ENCODE data around the gene SH3PXD2A. TPM values are rescaled to one million over a fixed set of nuclear protein-coding genes. Genes with fewer than 3 reads are reported as not detected.

The SH3PXD2A gene
- total RNA-seq, 2 experiments from 2014 or later, result 12.4 to 14.5 TPM

DNA sequence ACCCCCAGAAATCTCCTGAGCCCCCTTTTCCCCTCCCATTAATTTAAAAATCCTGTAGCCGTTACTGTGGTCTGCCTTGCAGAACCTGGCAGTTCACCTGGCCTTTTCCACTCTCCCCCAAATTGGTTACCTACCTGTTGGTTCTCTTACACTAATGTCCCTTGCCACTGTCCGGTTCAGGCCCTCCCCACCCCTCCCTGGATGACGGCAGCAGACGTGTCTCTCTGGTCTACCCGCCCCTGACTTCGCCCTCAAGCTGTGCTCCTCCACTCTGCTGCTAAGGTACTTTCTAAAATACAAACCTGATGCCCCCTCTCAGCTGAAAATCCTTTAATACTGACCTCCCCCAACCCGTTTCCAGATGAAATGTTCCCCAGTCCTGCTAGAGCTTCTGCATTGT, 15.6 kb upstream of the SH3PXD2A start:
- no peaks in the 10 kb centered on the region for H3K27me3 Mint-ChIP-seq
- ATAC-seq (no peak), DNase-seq (no peak)
- CTCF ChIA-PET, result no interaction called here
- H3K4me1 Mint-ChIP-seq, result no peaks in the 10 kb centered on the region
- H3K36me3 Mint-ChIP-seq, result no peaks in the 10 kb centered on the region
- H3K27ac Mint-ChIP-seq, result no peak overlapping the region
- H3K9me3 Mint-ChIP-seq (ENCODE audit: low read depth), result no peaks in the 10 kb centered on the region
- H3K4me3 Mint-ChIP-seq, result no peak overlapping the region

DNA sequence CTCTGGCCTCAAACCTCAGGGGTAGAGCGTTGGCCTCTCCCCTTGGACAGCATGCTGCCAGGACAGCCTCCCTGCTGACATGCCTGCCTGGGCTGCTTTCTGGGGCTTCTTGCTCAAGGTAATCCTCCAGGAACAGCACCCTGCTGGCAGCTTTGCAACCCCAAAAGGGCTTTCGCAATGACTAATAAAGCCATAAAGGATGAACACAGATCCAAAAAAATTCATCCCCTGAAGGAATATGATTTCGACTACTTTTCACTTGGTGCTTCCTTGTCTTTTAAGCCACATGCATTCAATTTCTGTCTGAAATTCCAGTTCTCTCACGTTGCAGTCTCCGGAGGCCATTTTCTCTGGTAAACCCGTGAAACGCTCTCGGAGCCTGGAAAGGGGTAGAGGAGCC, 15.1 kb upstream of the SH3PXD2A start:
- no peaks in the 10 kb centered on the region for H3K4me1 Mint-ChIP-seq
- no peak for ATAC-seq
- CTCF ChIA-PET, result interaction anchor here (1.4 to 1.5 kb wide), 2 partner anchors 15 to 174 kb away, joined by 3 to 4 read pairs; no protein-coding TSS in a partner anchor
- no peak overlapping the region for H3K27ac Mint-ChIP-seq
- H3K4me3 Mint-ChIP-seq, result no peak overlapping the region
- DNase-seq, result no peak
- H3K27me3 Mint-ChIP-seq, result no peaks in the 10 kb centered on the region
- H3K9me3 Mint-ChIP-seq (ENCODE audit: low read depth), result peaks cover under 1% of the 10 kb centered on the region
- peaks cover under 1% of the 10 kb centered on the region for H3K36me3 Mint-ChIP-seq

DNA sequence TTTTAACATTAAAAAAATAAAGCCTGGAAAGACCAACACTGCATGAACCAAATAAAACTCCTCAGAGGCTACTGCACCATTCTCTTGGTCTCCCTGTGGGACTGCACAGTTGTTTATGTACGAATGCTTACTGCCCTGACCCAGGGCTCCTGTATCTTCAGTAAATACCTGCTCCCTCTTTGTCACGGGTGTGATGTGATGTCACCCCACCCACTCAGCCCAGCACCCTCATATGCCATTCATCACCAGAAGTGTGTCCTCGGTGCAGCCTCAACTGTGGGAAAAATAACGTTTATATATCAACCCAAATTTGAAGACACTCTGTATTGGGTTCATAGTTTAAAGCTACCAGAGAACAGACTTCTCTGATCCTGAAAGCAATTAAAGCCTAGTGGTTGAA, 14.0 kb upstream of the SH3PXD2A start:
- Mint-ChIP-seq H3K9me3 (ENCODE audit: low read depth) (peaks cover 10% of the 10 kb centered on the region), H3K27me3 (no peaks in the 10 kb centered on the region), H3K4me1 (no peaks in the 10 kb centered on the region), H3K27ac (no peak overlapping the region), H3K36me3 (peaks cover 3% of the 10 kb centered on the region), H3K4me3 (no peak overlapping the region)
- ATAC-seq (no peak), DNase-seq (no peak)
- CTCF ChIA-PET, result interaction anchor here (0.7 to 1.5 kb wide), 4 partner anchors 16 to 173 kb away, joined by 3 to 4 read pairs (median 4); no protein-coding TSS in a partner anchor

DNA sequence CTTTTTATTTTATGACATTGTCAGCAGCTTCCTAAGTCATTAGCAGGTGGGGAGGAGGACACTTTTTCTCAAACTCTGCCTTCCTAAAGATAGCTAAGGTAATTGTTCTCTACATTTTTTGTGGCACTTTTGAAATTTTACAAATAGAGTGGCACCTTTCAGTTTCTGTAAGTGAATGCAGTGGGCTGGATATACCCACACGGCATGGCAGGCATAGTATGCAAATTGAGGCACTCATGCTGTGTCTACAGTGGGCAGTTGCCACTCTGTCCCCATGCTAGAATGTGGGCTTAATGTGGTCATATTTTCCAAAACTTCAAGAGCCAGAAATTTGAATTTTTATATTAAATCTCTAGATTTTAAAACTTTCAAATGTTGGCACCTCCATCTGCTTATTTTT, 12.8 kb upstream of the SH3PXD2A start:
- Mint-ChIP-seq H3K36me3 (peaks cover 7% of the 10 kb centered on the region), H3K27ac (no peak overlapping the region)
- no peak for ATAC-seq

DNA sequence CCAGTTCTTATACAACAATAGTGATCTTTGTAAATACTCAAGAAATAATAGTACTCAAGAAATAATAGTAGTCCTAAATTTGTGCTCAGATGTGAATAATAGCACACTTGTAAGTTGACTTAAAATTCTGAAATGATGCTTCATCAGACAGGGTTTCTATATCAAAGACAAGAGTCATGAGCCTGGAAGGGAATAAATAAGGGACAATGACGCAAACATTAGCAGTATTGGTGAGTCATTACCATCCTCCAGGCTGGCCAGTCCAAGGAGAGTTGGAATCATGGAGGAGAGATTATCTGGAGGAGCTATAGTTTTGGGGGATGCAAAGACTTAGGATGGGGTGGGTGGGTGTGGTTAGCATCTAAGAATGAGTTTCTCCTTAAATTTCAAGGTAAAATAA, 6.1 kb upstream of the SH3PXD2A start:
- H3K4me3 Mint-ChIP-seq, result no peak overlapping the region
- DNase-seq (no peak), ATAC-seq (no peak)
- CTCF ChIA-PET, result interaction anchor here (0.8 to 3.0 kb wide), 4 partner anchors 24 to 149 kb away, joined by 3 to 28 read pairs (median 6); no protein-coding TSS in a partner anchor
- H3K27me3 Mint-ChIP-seq, result peaks cover 17% of the 10 kb centered on the region
- no peaks in the 10 kb centered on the region for H3K4me1 Mint-ChIP-seq
- H3K27ac Mint-ChIP-seq, result no peak overlapping the region
- H3K9me3 Mint-ChIP-seq (ENCODE audit: low read depth), result peaks cover 10% of the 10 kb centered on the region
- H3K36me3 Mint-ChIP-seq, result peaks cover 7% of the 10 kb centered on the region

More for the DNA sequence above, 12.8 kb upstream of the SH3PXD2A start:
- Mint-ChIP-seq H3K4me3 (no peak overlapping the region), H3K27me3 (no peaks in the 10 kb centered on the region), H3K9me3 (ENCODE audit: low read depth) (peaks cover 10% of the 10 kb centered on the region), H3K4me1 (no peaks in the 10 kb centered on the region)
- CTCF ChIA-PET, result interaction anchor here (0.6 to 3.3 kb wide), 4 partner anchors 14 to 156 kb away, joined by 3 to 16 read pairs (median 4); no protein-coding TSS in a partner anchor
- DNase-seq, result no peak

DNA sequence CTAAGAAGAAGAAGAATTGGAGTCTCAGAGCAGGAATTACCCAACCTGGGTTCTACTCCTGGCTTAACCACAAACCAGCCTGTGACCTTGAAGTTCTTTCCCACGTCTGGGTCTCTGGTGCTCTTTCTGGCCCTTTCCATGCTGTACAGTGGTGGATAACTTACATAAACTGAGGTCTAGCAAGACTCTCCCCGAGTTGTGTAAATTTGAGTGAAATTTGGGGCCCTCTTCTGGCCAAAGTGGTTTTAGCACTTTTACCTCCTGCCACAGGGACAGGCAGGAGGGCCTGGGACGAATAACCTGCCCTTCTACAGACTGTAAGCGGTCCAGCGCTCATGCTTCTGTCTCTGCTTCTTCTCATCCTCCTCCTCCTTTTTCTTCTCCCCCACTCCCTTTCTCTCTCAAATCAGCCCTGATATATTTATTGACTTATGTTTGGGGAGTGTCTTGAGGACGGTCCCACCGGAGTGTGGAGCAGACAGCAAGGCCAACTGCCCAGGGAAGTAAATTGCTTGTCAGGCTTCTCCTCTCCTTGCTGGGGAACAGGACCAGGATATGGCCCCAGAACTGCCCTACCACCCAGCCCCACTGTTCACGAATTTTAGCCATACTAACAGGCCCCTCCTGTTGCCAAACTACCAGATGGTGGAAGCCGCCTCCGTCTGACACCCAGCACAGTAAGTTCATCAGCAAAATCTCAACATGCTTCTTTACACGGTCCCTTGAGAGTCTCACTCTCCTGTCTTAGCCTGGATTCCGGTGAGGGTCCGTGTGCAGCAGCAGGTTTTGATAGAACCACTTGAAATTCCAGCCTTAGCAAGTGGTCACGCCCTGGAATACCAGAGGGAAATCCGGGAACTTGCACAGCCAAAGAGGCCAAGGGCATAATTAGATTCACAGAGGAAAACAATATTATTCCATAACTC, 4.0 kb upstream of the SH3PXD2A start:
- DNase-seq, result peak; percentile 78
- Mint-ChIP-seq H3K9me3 (ENCODE audit: low read depth) (no peaks in the 10 kb centered on the region), H3K36me3 (peaks cover 4% of the 10 kb centered on the region), H3K4me3 (no peak overlapping the region), H3K27ac (no peak overlapping the region), H3K4me1 (peaks cover 6% of the 10 kb centered on the region), H3K27me3 (peaks cover 28% of the 10 kb centered on the region)
- CTCF ChIA-PET, result interaction anchor here (0.7 to 8.9 kb wide), 9 partner anchors 12 to 160 kb away, joined by 3 to 144 read pairs (median 4); no protein-coding TSS in a partner anchor
- ATAC-seq, result peak; percentile 70

DNA sequence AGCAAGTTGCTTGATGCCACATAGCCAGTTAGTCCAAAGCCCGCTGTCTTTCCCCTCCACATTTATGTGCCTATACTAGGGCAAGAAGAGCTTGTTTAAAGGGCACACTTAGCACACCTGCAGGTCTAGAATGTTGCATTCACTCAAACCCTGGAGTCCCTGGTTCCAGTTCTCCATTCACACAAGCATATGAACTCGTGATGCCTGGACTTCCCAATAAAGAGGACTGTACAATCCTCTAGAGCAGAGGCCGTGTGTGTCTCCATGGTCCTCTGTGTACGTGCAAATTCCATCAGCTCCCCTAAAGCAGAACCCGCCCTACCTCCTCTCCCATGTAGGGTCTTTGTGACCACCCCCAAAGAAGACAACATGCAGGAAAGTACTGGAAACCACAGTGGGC, 3.0 kb upstream of the SH3PXD2A start:
- Mint-ChIP-seq H3K27ac (no peak overlapping the region), H3K27me3 (peaks cover 39% of the 10 kb centered on the region), H3K4me1 (peaks cover 9% of the 10 kb centered on the region), H3K9me3 (ENCODE audit: low read depth) (no peaks in the 10 kb centered on the region), H3K4me3 (no peak overlapping the region), H3K36me3 (no peaks in the 10 kb centered on the region)
- no peak for ATAC-seq
- no peak for DNase-seq
- CTCF ChIA-PET, result interaction anchor here (0.6 to 8.9 kb wide), 12 partner anchors 11 to 159 kb away, joined by 3 to 144 read pairs (median 3); no protein-coding TSS in a partner anchor

DNA sequence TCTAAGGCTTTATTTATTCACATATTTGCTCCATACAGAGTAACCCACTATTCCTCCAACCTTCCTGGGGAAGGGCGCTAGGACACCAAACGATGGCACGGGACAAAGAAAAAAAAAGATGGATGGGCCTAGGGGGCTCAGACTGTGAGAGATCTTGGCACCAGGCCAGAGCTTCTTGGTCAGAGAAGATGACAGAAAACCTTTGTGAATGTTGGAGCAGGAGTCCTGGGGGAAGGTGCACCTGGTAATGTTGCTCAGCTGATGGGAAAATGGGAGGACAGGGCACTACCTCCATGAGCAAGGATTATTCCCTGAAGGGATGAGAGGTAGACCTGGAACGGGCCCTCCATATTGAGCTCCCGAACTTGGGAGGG, 1.4 kb upstream of the SH3PXD2A start:
- H3K4me3 Mint-ChIP-seq, result no peak overlapping the region
- peaks cover 9% of the 10 kb centered on the region for H3K4me1 Mint-ChIP-seq
- DNase-seq (no peak), ATAC-seq (no peak)
- H3K27ac Mint-ChIP-seq, result no peak overlapping the region
- H3K27me3 Mint-ChIP-seq, result peaks cover 53% of the 10 kb centered on the region
- H3K36me3 Mint-ChIP-seq, result no peaks in the 10 kb centered on the region
- no peaks in the 10 kb centered on the region for H3K9me3 Mint-ChIP-seq (ENCODE audit: low read depth)
- CTCF ChIA-PET, result interaction anchor here (1.0 to 8.9 kb wide), 9 partner anchors 9 to 170 kb away, joined by 3 to 144 read pairs (median 3); no protein-coding TSS in a partner anchor

DNA sequence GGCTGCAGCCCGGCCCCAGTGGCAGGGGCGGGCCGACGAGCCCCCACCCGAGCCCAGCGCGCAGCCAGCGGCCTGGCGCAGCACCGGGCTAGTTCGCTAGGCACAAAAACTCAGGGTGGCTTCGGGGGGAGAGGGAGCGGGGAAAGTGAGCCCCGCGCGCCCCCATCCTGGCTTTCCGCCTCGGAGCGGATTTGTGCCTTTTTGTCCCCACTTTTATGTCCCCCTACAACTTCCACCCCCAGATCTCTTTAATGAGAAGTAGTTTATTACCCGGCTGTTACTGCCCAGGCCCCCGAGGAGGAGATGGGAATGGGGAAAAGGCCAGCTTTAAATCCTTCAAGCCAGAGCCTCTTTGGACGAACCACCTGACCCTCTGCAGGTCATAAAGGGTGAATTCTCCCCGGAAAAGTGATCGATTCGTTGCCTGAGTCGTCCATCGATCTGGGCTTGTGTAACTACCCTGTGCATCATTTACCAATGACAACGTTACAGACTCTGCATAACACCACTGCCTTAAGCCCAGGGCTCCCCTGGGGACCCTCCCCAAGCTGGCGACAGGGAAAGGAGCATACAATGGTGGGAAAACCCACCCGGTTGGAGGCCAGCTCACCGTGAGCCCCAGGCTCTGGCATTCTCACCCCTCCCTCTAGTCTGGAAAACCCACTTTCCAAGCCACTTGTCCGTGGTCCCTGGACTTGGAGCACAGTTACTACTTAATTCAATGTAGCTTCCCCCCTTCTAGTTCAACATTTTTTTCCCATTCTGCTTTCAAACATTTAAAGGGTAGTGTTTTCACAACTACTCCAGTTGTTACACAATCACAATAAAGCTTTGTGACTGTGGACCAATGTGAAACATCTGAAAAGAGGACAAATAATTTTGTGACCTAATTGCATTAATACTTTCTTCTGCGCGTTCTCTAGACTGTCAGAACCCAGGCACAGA, 748 bp upstream of the SH3PXD2A start:
- CTCF ChIA-PET, result interaction anchor here (1.0 to 8.9 kb wide), 7 partner anchors 9 to 170 kb away, joined by 3 to 144 read pairs (median 3); no protein-coding TSS in a partner anchor
- H3K9me3 Mint-ChIP-seq (ENCODE audit: low read depth), result no peaks in the 10 kb centered on the region
- ATAC-seq (peak; percentile 7), DNase-seq (no peak)
- H3K4me1 Mint-ChIP-seq, result peaks cover 9% of the 10 kb centered on the region
- no peak overlapping the region for H3K27ac Mint-ChIP-seq
- H3K4me3 Mint-ChIP-seq, result peak overlapping the region; percentile 31
- H3K27me3 Mint-ChIP-seq, result peaks cover 55% of the 10 kb centered on the region
- H3K36me3 Mint-ChIP-seq, result no peaks in the 10 kb centered on the region

DNA sequence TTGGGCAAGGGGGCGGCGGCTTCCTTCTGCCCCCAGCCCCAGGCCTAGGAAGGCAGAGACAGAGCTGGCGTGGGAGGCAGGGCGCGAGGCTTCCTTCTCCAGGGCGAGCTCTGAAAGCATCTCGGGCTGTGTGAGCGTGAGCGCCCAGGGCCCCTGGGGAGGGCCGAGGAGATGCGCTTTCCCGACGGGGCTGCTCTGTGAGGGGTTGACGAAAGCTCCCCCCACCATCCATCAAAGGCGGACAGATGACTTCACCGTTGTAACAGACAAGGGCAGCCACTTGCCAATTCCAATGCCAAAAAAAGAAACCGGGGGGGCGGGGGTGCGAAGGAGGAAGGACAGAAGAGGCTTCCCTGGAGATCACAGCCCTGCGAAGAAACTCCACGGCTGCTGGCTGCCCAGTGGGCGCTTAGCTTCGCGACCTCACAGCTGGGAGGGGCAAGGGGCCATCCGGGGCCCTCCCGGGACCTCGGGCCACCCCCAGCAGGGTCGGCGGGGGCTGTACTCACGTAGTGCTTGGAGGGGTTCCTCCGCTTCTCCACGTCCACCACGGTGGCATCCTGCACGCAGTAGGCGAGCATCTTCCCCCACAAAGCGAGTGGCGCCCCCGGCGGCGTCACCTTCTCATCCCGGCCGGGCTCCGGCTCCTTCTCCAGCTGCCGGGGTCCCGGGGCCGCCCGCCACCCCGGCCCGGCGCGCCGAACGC, 537 bp downstream of the SH3PXD2A start:
- peak; percentile 53 for DNase-seq

DNA sequence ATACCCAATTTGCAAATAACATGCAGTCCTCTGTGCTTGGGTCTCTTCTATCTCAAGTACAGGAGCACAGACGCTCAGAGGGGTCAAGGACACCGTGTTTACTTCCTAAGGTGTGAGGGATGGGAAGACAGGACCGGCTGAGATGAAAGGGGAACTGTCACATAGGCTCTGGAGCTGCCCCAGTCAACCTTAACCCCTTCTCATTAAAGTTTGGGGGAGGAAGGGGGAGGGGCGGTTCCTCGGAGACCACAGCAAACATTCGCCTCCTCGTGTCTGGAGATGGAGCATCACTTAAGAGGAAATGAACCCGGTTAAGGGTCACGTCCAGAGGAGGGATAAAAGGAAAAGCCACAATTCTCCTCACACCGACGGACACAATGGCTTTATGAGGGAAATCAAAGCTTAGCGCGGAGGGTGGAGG, 1.1 kb downstream of the SH3PXD2A start:
- Mint-ChIP-seq H3K27ac (no peak overlapping the region), H3K9me3 (ENCODE audit: low read depth) (no peaks in the 10 kb centered on the region), H3K4me1 (peaks cover 9% of the 10 kb centered on the region), H3K27me3 (peaks cover 67% of the 10 kb centered on the region), H3K4me3 (peak overlapping the region; percentile 64), H3K36me3 (no peaks in the 10 kb centered on the region)
- ATAC-seq, result no peak
- no peak for DNase-seq
- CTCF ChIA-PET, result interaction anchor here (0.8 to 8.9 kb wide), 16 partner anchors 11 to 158 kb away, joined by 3 to 144 read pairs (median 4); no protein-coding TSS in a partner anchor

More for the DNA sequence above, 537 bp downstream of the SH3PXD2A start:
- ATAC-seq, result peak; percentile 56
- H3K4me1 Mint-ChIP-seq, result peaks cover 9% of the 10 kb centered on the region
- no peaks in the 10 kb centered on the region for H3K9me3 Mint-ChIP-seq (ENCODE audit: low read depth)
- H3K27ac Mint-ChIP-seq, result no peak overlapping the region
- H3K4me3 Mint-ChIP-seq, result peak overlapping the region; percentile 64
- CTCF ChIA-PET, result interaction anchor here (0.8 to 8.9 kb wide), 18 partner anchors 7 to 169 kb away, joined by 3 to 144 read pairs (median 4); no protein-coding TSS in a partner anchor
- H3K27me3 Mint-ChIP-seq, result peaks cover 63% of the 10 kb centered on the region
- no peaks in the 10 kb centered on the region for H3K36me3 Mint-ChIP-seq

All from activated CD8-positive, alpha-beta memory T cell treated with anti-CD3 and anti-CD28 coated beads, Interleukin-2, amount 10 ng/mL, durations not matched to agents 7 days and 5 days (primary cell).